GM12878 (cell line): Measurements from ENCODE around the gene ARMH1. TPM values are rescaled to one million over a fixed set of nuclear protein-coding genes. Genes with fewer than 3 reads are reported as not detected.

ENCODE experiments used
- EGR1 ChIP-seq, 2 experiments: IDR thresholded peaks; 1 replicate in 1 of 2; 2 replicates in 1 of 2; pipeline ENCODE4 v1.6.1; 2011 to 2012; ENCODE audit warnings: low read depth in 2 of 2, low read length in 2 of 2, borderline replicate concordance in 1 of 2, mild to moderate bottlenecking in 1 of 2, moderate library complexity in 1 of 2
- HCFC1 ChIP-seq: fragments of 150-350 bp; IDR thresholded peaks from 2 replicates; pipeline ENCODE4 v1.6.1; 2014; ENCODE audit warnings: low read length
- MTA2 ChIP-seq: fragments of 450-650 bp; IDR thresholded peaks from 2 replicates; pipeline ENCODE4 v1.6.1; 2016; ENCODE audit warnings: low read depth, mild to moderate bottlenecking, moderate library complexity
- NR2C2 ChIP-seq: IDR thresholded peaks from 2 replicates; pipeline ENCODE4 v1.6.1; 2011; ENCODE audit warnings: borderline replicate concordance, low read depth; ENCODE audit not compliant: control insufficient read depth, insufficient read length
- PBX3 ChIP-seq: IDR thresholded peaks from 2 replicates; pipeline ENCODE4 v1.6.1; 2011; ENCODE audit warnings: mild to moderate bottlenecking, low read depth, low read length, moderate library complexity; ENCODE audit not compliant: insufficient replicate concordance
- PML ChIP-seq: IDR thresholded peaks from 2 replicates; pipeline ENCODE4 v1.6.1; 2012; ENCODE audit warnings: low read length, inconsistent platforms
- POLR2A ChIP-seq: IDR thresholded peaks from 2 replicates; pipeline ENCODE4 v1.6.1; 2011; ENCODE audit warnings: low read depth, mild to moderate bottlenecking, low read length
- POLR2AphosphoS2 ChIP-seq: IDR thresholded peaks from 2 replicates; pipeline ENCODE4 v1.6.1; 2011; ENCODE audit warnings: low read depth, mild to moderate bottlenecking, low read length, improper control_type of control experiment, moderate library complexity
- POLR2AphosphoS5 ChIP-seq: IDR thresholded peaks from 2 replicates; pipeline ENCODE4 v1.6.1; 2011; ENCODE audit warnings: mild to moderate bottlenecking, low read length, inconsistent platforms
- PRDM15 ChIP-seq: fragments of 450-650 bp; formaldehyde crosslinking; IDR thresholded peaks from 2 replicates; pipeline ENCODE4 v1.4.0; 2020; ENCODE audit warnings: mild to moderate bottlenecking, moderate library complexity
- RB1 ChIP-seq: fragments of 450-650 bp; formaldehyde crosslinking; IDR thresholded peaks from 2 replicates; pipeline ENCODE4 v1.6.1; 2017; ENCODE audit warnings: mild to moderate bottlenecking, borderline replicate concordance
- REST ChIP-seq: IDR thresholded peaks from 2 replicates; pipeline ENCODE4 v1.6.1; 2012; ENCODE audit warnings: mild to moderate bottlenecking, low read depth, low read length
- STAT1 ChIP-seq: fragments of 450-650 bp; conservative IDR thresholded peaks from 2 replicates; pipeline ENCODE4 v1.6.1; 2014; ENCODE audit warnings: antibody characterized with exemption, mild to moderate bottlenecking
- TBL1XR1 ChIP-seq: IDR thresholded peaks from 2 replicates; pipeline ENCODE4 v1.6.1; 2012; ENCODE audit warnings: low read depth, low read length, improper control_type of control experiment
- ZBTB33 ChIP-seq: fragments of 450-650 bp; IDR thresholded peaks from 2 replicates; pipeline ENCODE4 v1.6.1; 2017; ENCODE audit warnings: mild to moderate bottlenecking
- ZNF207 ChIP-seq: fragments of 450-650 bp; IDR thresholded peaks from 2 replicates; pipeline ENCODE4 v1.6.1; 2014; ENCODE audit warnings: antibody characterized with exemption, mild to moderate bottlenecking, borderline replicate concordance
- polyA plus RNA-seq, 11 experiments: library from polyadenylated mRNA; depleted of rRNA in 4 of 11; unstranded in 6 of 11; stranded (reverse) in 5 of 11; fragments of >200 nt; fragmentation: Nextera tagmentation in 4 of 11; fragmentation: Illumina TruSeq in 1 of 11; extraction: Ambion mirVana in 4 of 11; extraction: Trizol in 1 of 11; gene quantifications; 1 replicate in 1 of 11; 2 replicates in 10 of 11; pipeline versions ENCODE4 v1.2.1 to v1.2.3, GENCODE V29; 2011 to 2016; ENCODE audit warnings: inconsistent platforms in 2 of 11, missing spikeins in 2 of 11, low read depth in 1 of 11
- total RNA-seq, 4 experiments: library from RNA; depleted of rRNA in 3 of 4; stranded (reverse); fragments of >200 nt in 3 of 4; fragmentation: Illumina TruSeq in 1 of 4; extraction: Trizol in 1 of 4; gene quantifications; 2 replicates each; pipeline versions ENCODE4 v1.2.1 to v1.2.3, GENCODE V29; 2013 to 2021

Gene ARMH1
- total and polyA plus RNA-seq, 10 of the 15 experiments (the other 5 are each of a cell fraction or from before 2014, with no cell fraction given), result 0.93 to 43.9 (median 8.2) TPM

- no peak for TF ChIP-seq RB1
- TF ChIP-seq REST, result no peak
- TF ChIP-seq POLR2AphosphoS2, result peak; percentile 41; the same call in 1 of the 2 replicates
- TF ChIP-seq ZNF207, result no peak
- TF ChIP-seq PBX3, result peak; percentile 99
- no peak for TF ChIP-seq MTA2
- TF ChIP-seq HCFC1, result peak; percentile 36; the same call in 1 of the 2 replicates
- TF ChIP-seq NR2C2, result no peak
- peak; percentile 64; the same call in 1 of the 2 replicates for TF ChIP-seq ZBTB33
- peak; percentile 84 for TF ChIP-seq POLR2A
- TF ChIP-seq PRDM15 (CRISPR knock-in tag), result no peak
- peak in 1 of 2 experiments; percentile 81; a peak in 2 of 3 replicates for TF ChIP-seq EGR1 (IDR thresholded peaks at IDR 0.05; ENCODE audit: borderline replicate concordance in 1 of 2, low read depth in 2 of 2, low read length in 2 of 2)
- peak; percentile 80; the same call in 1 of the 2 replicates for TF ChIP-seq STAT1
- 0 out of 2 replicates have a peak, but pooled peaks have one; percentile 38 for TF ChIP-seq PML
- TF ChIP-seq POLR2AphosphoS5, result peak; percentile 72; the same call in 1 of the 2 replicates
- TF ChIP-seq TBL1XR1, result 0 out of 2 replicates have a peak, but pooled peaks have one; percentile 29
Observed at GRCh38 chr1:44674113-44675000, at the start of gene ARMH1, which contains the start of gene TMEM53 (continued).
